DND-41 (cell line): ENCODE data around the gene OAS1.

ENCODE experiments used
- ATAC-seq: fragments of 200-7000 bp; cut with Tn5 transposase; 3 replicates; pipeline ENCODE4 v1.9.1; 2021; ENCODE audit warnings: low read depth; ENCODE audit not compliant: insufficient read depth
- DNase-seq: peaks from one replicate; pipeline ENCODE4 v3.0.0-alpha.2; 2020
- H2AFZ ChIP-seq: 2 replicates; pipeline ENCODE4 v1.6.0; 2012; ENCODE audit warnings: low read depth, low read length
- H3K27ac ChIP-seq: 2 replicates; pipeline ENCODE4 v1.5.1; 2012; ENCODE audit warnings: low read length, inconsistent platforms
- H3K27me3 ChIP-seq: fragments of 200-600 bp; sonication (generic); 2 replicates; pipeline ENCODE4 v1.6.0; 2012; ENCODE audit warnings: low read length, mild to moderate bottlenecking, inconsistent platforms; ENCODE audit not compliant: insufficient read depth, poor library complexity
- H3K36me3 ChIP-seq: 2 replicates; pipeline ENCODE4 v1.5.1; 2012; ENCODE audit warnings: low read length, inconsistent platforms; ENCODE audit not compliant: insufficient read depth
- H3K4me1 ChIP-seq: 2 replicates; pipeline ENCODE4 v1.5.1; 2012; ENCODE audit warnings: mild to moderate bottlenecking, low read length; ENCODE audit not compliant: insufficient read depth
- H3K4me2 ChIP-seq: 2 replicates; pipeline ENCODE4 v1.6.0; 2012; ENCODE audit warnings: mild to moderate bottlenecking, moderate library complexity, low read length, inconsistent platforms; ENCODE audit not compliant: insufficient read depth
- H3K4me3 ChIP-seq, 2 experiments: fragments of 200-600 bp in 1 of 2; shearing (Covaris generic) in 1 of 2; 2 replicates each; pipeline ENCODE4 v1.5.1; 2012 to 2016; ENCODE audit warnings: inconsistent platforms in 2 of 2, low read length in 2 of 2, mild to moderate bottlenecking in 2 of 2, low read depth in 1 of 2, moderate library complexity in 1 of 2
- H3K79me2 ChIP-seq: 2 replicates; pipeline ENCODE4 v1.6.0; 2012; ENCODE audit warnings: low read length, inconsistent platforms; ENCODE audit not compliant: insufficient read depth
- H3K9ac ChIP-seq: 2 replicates; pipeline ENCODE4 v1.6.0; 2012; ENCODE audit warnings: low read depth, mild to moderate bottlenecking, inconsistent platforms, low read length, moderate library complexity
- H3K9me3 ChIP-seq: 2 replicates; pipeline ENCODE4 v1.5.1; 2012; ENCODE audit warnings: low read length, moderate library complexity, mild to moderate bottlenecking, inconsistent platforms; ENCODE audit not compliant: insufficient read depth, severe bottlenecking
- H4K20me1 ChIP-seq: 2 replicates; pipeline ENCODE4 v1.6.0; 2012; ENCODE audit warnings: low read length; ENCODE audit not compliant: insufficient read depth
- EZH2 ChIP-seq: IDR thresholded peaks from 3 replicates; pipeline ENCODE4 v1.6.1; 2012; ENCODE audit warnings: borderline replicate concordance, low read depth, mild to moderate bottlenecking, moderate library complexity, low read length, inconsistent platforms; ENCODE audit not compliant: severe bottlenecking
- TF ChIP-seq, protein P1 (sequence below): IDR thresholded peaks from 2 replicates; pipeline ENCODE4 v1.5.1; 2012; ENCODE audit warnings: borderline replicate concordance, low read length, moderate library complexity, mild to moderate bottlenecking; ENCODE audit not compliant: poor library complexity, severe bottlenecking; ENCODE audit errors: extremely low read depth

The OAS1 gene

DNA sequence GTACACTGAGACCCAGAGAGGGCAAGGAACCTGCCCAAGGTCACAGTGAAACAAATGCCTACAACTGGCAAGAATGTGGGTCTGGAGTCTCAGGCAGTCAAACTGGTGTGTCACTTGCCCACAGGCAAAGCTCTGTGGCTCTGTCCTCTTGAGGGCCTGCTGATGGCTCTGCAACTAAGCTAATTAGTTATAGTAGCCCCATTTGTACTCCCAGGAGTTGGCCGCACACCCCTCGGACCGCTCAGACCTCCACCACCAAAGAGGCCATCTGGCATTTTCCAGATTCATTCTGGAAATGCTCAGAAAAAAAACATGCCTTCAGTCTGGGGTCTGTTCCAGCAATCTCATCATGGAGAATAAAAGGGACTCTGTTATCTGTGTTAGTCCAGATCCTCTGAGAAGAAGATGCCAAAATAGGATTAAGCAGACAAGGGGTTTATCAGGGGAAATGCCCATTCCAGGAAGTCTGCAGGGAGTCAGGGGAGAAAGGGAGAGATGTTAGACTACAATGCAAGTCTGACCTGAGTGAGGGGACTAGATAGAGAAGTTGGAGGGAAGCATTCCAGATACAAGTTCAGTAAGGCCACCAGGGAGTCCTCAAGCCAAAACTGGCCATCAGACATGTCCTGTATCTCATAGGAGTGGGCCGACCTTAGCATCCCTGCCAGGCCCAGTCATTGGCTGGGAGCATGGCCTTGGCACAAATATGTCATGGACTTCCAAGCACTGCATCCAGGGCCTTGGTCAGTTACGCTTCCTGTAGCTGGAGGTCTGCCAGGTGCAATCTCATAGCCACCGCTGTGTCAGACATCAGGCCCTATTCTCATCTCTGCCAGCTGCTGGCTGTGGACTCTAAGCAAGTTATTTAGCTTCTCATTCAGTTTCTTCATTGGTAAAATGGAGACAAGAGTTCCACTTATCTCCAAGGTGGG, 15.4 kb upstream of the OAS1 start:
- Histone ChIP-seq H3K27ac (no peak overlapping the region), H3K4me1 (no peaks in the 10 kb centered on the region), H2AFZ (no peak overlapping the region), H3K4me3 (no peak overlapping the region), H4K20me1 (no peaks in the 10 kb centered on the region), H3K79me2 (no peaks in the 10 kb centered on the region), H3K9me3 (no peaks in the 10 kb centered on the region), H3K36me3 (no peaks in the 10 kb centered on the region), H3K4me2 (no peak overlapping the region), H3K9ac (no peak overlapping the region), H3K27me3 (peaks cover 4% of the 10 kb centered on the region)
- DNase-seq (no peak), ATAC-seq (no peak)
- TF ChIP-seq EZH2: no peak
- TF ChIP-seq, protein P1, sequence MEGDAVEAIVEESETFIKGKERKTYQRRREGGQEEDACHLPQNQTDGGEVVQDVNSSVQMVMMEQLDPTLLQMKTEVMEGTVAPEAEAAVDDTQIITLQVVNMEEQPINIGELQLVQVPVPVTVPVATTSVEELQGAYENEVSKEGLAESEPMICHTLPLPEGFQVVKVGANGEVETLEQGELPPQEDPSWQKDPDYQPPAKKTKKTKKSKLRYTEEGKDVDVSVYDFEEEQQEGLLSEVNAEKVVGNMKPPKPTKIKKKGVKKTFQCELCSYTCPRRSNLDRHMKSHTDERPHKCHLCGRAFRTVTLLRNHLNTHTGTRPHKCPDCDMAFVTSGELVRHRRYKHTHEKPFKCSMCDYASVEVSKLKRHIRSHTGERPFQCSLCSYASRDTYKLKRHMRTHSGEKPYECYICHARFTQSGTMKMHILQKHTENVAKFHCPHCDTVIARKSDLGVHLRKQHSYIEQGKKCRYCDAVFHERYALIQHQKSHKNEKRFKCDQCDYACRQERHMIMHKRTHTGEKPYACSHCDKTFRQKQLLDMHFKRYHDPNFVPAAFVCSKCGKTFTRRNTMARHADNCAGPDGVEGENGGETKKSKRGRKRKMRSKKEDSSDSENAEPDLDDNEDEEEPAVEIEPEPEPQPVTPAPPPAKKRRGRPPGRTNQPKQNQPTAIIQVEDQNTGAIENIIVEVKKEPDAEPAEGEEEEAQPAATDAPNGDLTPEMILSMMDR: no peak

DNA sequence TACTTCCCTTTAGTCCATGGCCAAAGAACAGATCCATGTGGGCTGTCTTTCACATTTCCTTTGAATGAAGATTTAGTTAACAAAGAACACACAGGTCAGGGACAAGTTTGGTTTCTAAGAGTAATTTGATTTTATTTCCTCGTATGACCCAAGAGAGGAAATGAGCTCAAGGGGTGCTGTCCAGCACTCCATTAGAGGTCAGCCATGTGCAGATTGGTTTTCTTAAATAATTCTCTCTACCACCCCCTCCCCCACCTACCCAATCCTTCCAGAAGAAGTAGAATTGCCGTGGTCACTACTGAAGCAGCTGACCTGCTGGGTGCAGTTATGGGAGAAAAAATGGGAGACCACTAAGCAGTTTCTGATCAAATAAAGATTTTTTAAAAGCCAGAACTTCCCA, 13.9 kb upstream of the OAS1 start:
- H4K20me1 ChIP-seq: no peaks in the 10 kb centered on the region
- TF ChIP-seq, protein P1: no peak
- TF ChIP-seq EZH2: no peak
- no peak overlapping the region for H3K9ac ChIP-seq
- ATAC-seq (no peak), DNase-seq (no peak)
- H3K4me2 ChIP-seq: no peak overlapping the region
- no peak overlapping the region for H2AFZ ChIP-seq
- H3K27ac ChIP-seq: no peak overlapping the region
- no peaks in the 10 kb centered on the region for H3K9me3 ChIP-seq
- peaks cover 7% of the 10 kb centered on the region for H3K27me3 ChIP-seq
- no peaks in the 10 kb centered on the region for H3K79me2 ChIP-seq
- H3K4me3 ChIP-seq: no peak overlapping the region
- H3K4me1 ChIP-seq: no peaks in the 10 kb centered on the region
- H3K36me3 ChIP-seq: no peaks in the 10 kb centered on the region

DNA sequence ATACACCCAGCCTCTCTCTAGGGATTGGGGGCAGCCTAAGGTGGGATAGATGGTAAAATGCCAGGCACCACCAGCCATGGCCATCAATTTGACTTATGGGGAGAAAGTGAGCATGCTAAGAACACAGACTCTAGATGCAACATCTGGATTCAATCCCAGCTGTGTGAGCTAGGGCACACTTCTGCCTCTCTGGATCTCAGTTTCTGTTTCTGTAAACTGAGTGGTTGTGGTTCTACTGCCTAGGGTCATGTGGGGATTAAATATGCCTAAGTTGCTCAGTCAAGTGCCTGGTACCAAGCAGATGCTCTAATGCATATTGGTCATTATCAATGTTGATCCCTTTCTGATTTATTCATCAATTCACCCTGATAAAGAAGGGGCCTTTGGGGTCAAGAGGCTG, 12.6 kb upstream of the OAS1 start:
- H4K20me1 ChIP-seq: no peaks in the 10 kb centered on the region
- H3K4me1 ChIP-seq: no peaks in the 10 kb centered on the region
- peaks cover 12% of the 10 kb centered on the region for H3K27me3 ChIP-seq
- H3K9me3 ChIP-seq: no peaks in the 10 kb centered on the region
- DNase-seq (no peak), ATAC-seq (no peak)
- H3K4me3 ChIP-seq: no peak overlapping the region
- TF ChIP-seq, protein P1: no peak
- no peak for TF ChIP-seq EZH2
- H3K4me2 ChIP-seq: no peak overlapping the region
- H3K9ac ChIP-seq: no peak overlapping the region
- no peak overlapping the region for H2AFZ ChIP-seq
- no peaks in the 10 kb centered on the region for H3K79me2 ChIP-seq
- H3K36me3 ChIP-seq: no peaks in the 10 kb centered on the region
- H3K27ac ChIP-seq: no peak overlapping the region
